Stimulated activated CD8-positive, alpha-beta memory T cell treated with anti-CD3 and anti-CD28 coated beads, Interleukin-7, amount 100 ng/mL, for 48 hours (primary cell): ENCODE results near the gene PDE6A.
"Not testable (repeated sequence)": the region's sequence is repeated elsewhere in the genome, so short reads cannot be mapped to it uniquely, and the experiment has no call there.

Experiments used
- DNase-seq, 2 donors: peaks; one replicate each; pipeline ENCODE4 v3.0.0-alpha.2; 2020; ENCODE audit warnings: low read depth in 1 of 2; ENCODE audit errors: extremely low read depth in 1 of 2

Gene PDE6A

GRCh38 chr5:149898811-149899210 is 45.8 kb downstream of the PDE6A start:
- DNase-seq, result no peak

GRCh38 chr5:149895416-149896345 is 48.9 kb downstream of the PDE6A start:
- DNase-seq, result no peak

- no peak for DNase-seq
Measured at GRCh38 chr5:149894237-149894636, 50.4 kb downstream of the PDE6A start.

- no peak for DNase-seq
Measured at GRCh38 chr5:149893403-149893931, 51.1 kb downstream of the PDE6A start.

GRCh38 chr5:149892594-149892993 is 52.0 kb downstream of the PDE6A start:
- no peak for DNase-seq

- DNase-seq, result no peak
Measured at GRCh38 chr5:149888280-149888679, 56.3 kb downstream of the PDE6A start.

- DNase-seq, result no peak
Measured at GRCh38 chr5:149887622-149888183, 56.9 kb downstream of the PDE6A start.

GRCh38 chr5:149886692-149887470 is 57.7 kb downstream of the PDE6A start:
- no peak for DNase-seq

GRCh38 chr5:149886060-149886459 is 58.5 kb downstream of the PDE6A start:
- no peak for DNase-seq

GRCh38 chr5:149885513-149885912 is 59.1 kb downstream of the PDE6A start:
- DNase-seq, result no peak

GRCh38 chr5:149883550-149883949 is 61.0 kb downstream of the PDE6A start:
- no peak for DNase-seq

GRCh38 chr5:149882633-149883032 is 62.0 kb downstream of the PDE6A start:
- DNase-seq, result not testable (repeated sequence)

GRCh38 chr5:149881874-149882273 is 62.7 kb downstream of the PDE6A start:
- DNase-seq, result no peak

GRCh38 chr5:149881069-149881622 is 63.4 kb downstream of the PDE6A start:
- DNase-seq, result no peak

GRCh38 chr5:149879593-149879992 is 65.0 kb downstream of the PDE6A start:
- not testable (repeated sequence) for DNase-seq

- no peak for DNase-seq
Measured at GRCh38 chr5:149878371-149878770, 66.2 kb downstream of the PDE6A start.

- no peak for DNase-seq
Measured at GRCh38 chr5:149873896-149874295, 70.7 kb downstream of the PDE6A start.

GRCh38 chr5:149872351-149873040 is 72.1 kb downstream of the PDE6A start:
- DNase-seq, result no peak

- no peak for DNase-seq
Measured at GRCh38 chr5:149871471-149871870, 73.1 kb downstream of the PDE6A start.

GRCh38 chr5:149870697-149871096 is 73.9 kb downstream of the PDE6A start:
- DNase-seq, result no peak
